GM19455 (cell line): ENCODE measurements around the gene CCDC33.
"Not testable (repeated sequence)": the region's sequence is repeated elsewhere in the genome, so short reads cannot be mapped to it uniquely, and the experiment has no call there.

Source experiments
- ATAC-seq: cut with Tn5 transposase; IDR thresholded peaks from one replicate; pipeline ENCODE4 v1.9.1; 2021; ENCODE audit not compliant: unreplicated experiment

The CCDC33 gene

GRCh38 chr15:74332611-74333010 lies 96.5 kb downstream of the CCDC33 start:
- ATAC-seq: no peak

GRCh38 chr15:74333093-74333492 lies 97.0 kb downstream of the CCDC33 start:
- no peak for ATAC-seq

- no peak for ATAC-seq
These were observed 97.5 kb downstream of the CCDC33 start for GRCh38 chr15:74333662-74334061.

- no peak for ATAC-seq
These were observed 98.0 kb downstream of the CCDC33 start for GRCh38 chr15:74334127-74334526.

- ATAC-seq: no peak
These were observed 99.3 kb downstream of the CCDC33 start for GRCh38 chr15:74335396-74335795.

GRCh38 chr15:74336061-74337005 lies 100.2 kb downstream of the CCDC33 start:
- no peak for ATAC-seq

GRCh38 chr15:74337146-74337545 lies 101.0 kb downstream of the CCDC33 start:
- no peak for ATAC-seq

- no peak for ATAC-seq
These were observed 101.6 kb downstream of the CCDC33 start for GRCh38 chr15:74337607-74338211.

GRCh38 chr15:74338676-74339075 lies 102.5 kb downstream of the CCDC33 start:
- no peak for ATAC-seq

GRCh38 chr15:74339371-74339770 lies 103.2 kb downstream of the CCDC33 start:
- ATAC-seq: no peak

GRCh38 chr15:74340150-74340549 lies 104.0 kb downstream of the CCDC33 start:
- no peak for ATAC-seq

- no peak for ATAC-seq
These were observed 107.1 kb downstream of the CCDC33 start for GRCh38 chr15:74343127-74343796.

GRCh38 chr15:74343797-74344127 lies 107.6 kb downstream of the CCDC33 start:
- no peak for ATAC-seq

- no peak for ATAC-seq
These were observed 108.9 kb downstream of the CCDC33 start for GRCh38 chr15:74345051-74345450.

GRCh38 chr15:74347757-74348250 lies 111.7 kb downstream of the CCDC33 start:
- ATAC-seq: no peak

GRCh38 chr15:74349241-74349778 lies 113.2 kb downstream of the CCDC33 start:
- ATAC-seq: no peak

GRCh38 chr15:74350295-74351275 lies 114.5 kb downstream of the CCDC33 start:
- ATAC-seq: no peak

- ATAC-seq: no peak
These were observed 115.5 kb downstream of the CCDC33 start for GRCh38 chr15:74351670-74352069.

GRCh38 chr15:74352393-74352910 lies 116.3 kb downstream of the CCDC33 start:
- ATAC-seq: no peak

- ATAC-seq: not testable (repeated sequence)
These were observed 117.9 kb downstream of the CCDC33 start for GRCh38 chr15:74353992-74354391.
